Thyroid gland (tissue), 4 donors: ENCODE measurements around the gene GLCE. TPM values are rescaled to one million over a fixed set of nuclear protein-coding genes. Genes with fewer than 3 reads are reported as not detected.

Source experiments
- DNase-seq, 2 donors: peaks; one replicate each; pipeline ENCODE4 v3.0.0-alpha.2; 2019
- H3K27ac ChIP-seq, 3 donors: fragments of 200-600 bp; sonication (generic); 1 replicate in 2 of 3; 2 replicates in 1 of 3; pipeline ENCODE4 v1.5.1; 2016 to 2019; ENCODE audit warnings: mild to moderate bottlenecking in 1 of 3, moderate library complexity in 1 of 3
- H3K27me3 ChIP-seq: fragments of 200-600 bp; sonication (generic); one replicate; pipeline ENCODE4 v1.5.1; 2019
- H3K36me3 ChIP-seq, 2 donors: fragments of 200-600 bp; sonication (generic); one replicate each; pipeline ENCODE4 v1.5.1; 2016 to 2019
- H3K4me1 ChIP-seq, 2 donors: fragments of 200-600 bp; sonication (generic); one replicate each; pipeline ENCODE4 v1.5.1; 2017 to 2019
- H3K4me3 ChIP-seq, 3 donors: fragments of 200-600 bp; sonication (generic); replicated peaks in 1 of 3; 1 replicate in 2 of 3; 2 replicates in 1 of 3; pipeline ENCODE4 v1.5.1; 2016; ENCODE audit warnings: mild to moderate bottlenecking in 1 of 3
- H3K9me3 ChIP-seq: fragments of 200-600 bp; sonication (generic); one replicate; pipeline ENCODE4 v1.5.1; 2017
- CTCF ChIP-seq, 6 experiments: fragments of 200-600 bp in 3 of 6; fragments of 450-650 bp in 3 of 6; sonication (generic) in 3 of 6; IDR thresholded peaks; one replicate each; pipeline ENCODE4 v1.5.1; 2016 to 2019; ENCODE audit warnings: antibody characterized with exemption in 6 of 6, mild to moderate bottlenecking in 2 of 6, inconsistent platforms in 1 of 6, moderate library complexity in 1 of 6
- POLR2A ChIP-seq, 2 donors: fragments of 450-650 bp; IDR thresholded peaks; one replicate each; pipeline ENCODE4 v1.6.1; 2017; ENCODE audit warnings: antibody characterized with exemption in 2 of 2, mild to moderate bottlenecking in 2 of 2, moderate library complexity in 1 of 2
- WGBS, 2 donors: methylation state at CpG; one replicate each; pipeline ENCODE4 v1.1.5; 2017; 5-methylcytosine and 5-hydroxymethylcytosine counted together
- intact Hi-C: fragments of 100-400 bp; cut with DNase I; formaldehyde crosslinking; loops from one replicate; pipeline ENCODE4 v1.15.1; 2023
- total RNA-seq, 4 donors: library from RNA; depleted of rRNA; stranded (reverse); fragments of >200 nt; gene quantifications; one replicate each; pipeline ENCODE4 v1.2.3, GENCODE V29; 2016

GLCE gene
- total RNA-seq, 4 donors from 2014 or later = 7.6 to 16.1 (median 11.9) TPM

GRCh38 chr15:69144530-69144929 is 15.9 kb upstream of the GLCE start:
- no peaks in the 10 kb centered on the region for H3K4me1 ChIP-seq
- WGBS, 2 donors = 72 to 75% methylated on average over 5 of the region's 5 CpGs
- H3K27ac ChIP-seq = no peak overlapping the region
- no peaks in the 10 kb centered on the region for H3K36me3 ChIP-seq
- H3K4me3 ChIP-seq = no peak overlapping the region
- DNase-seq = no peak
- TF ChIP-seq POLR2A (IDR thresholded peaks at IDR 0.05) = no peak
- no peak for TF ChIP-seq CTCF (IDR thresholded peaks at IDR 0.05)
- intact Hi-C loops = no loop called here
- H3K27me3 ChIP-seq = no peaks in the 10 kb centered on the region
- H3K9me3 ChIP-seq = no peaks in the 10 kb centered on the region

- Histone ChIP-seq H3K36me3 (no peaks in the 10 kb centered on the region), H3K4me1 (no peaks in the 10 kb centered on the region), H3K9me3 (no peaks in the 10 kb centered on the region), H3K4me3 (no peak overlapping the region), H3K27ac (no peak overlapping the region), H3K27me3 (no peaks in the 10 kb centered on the region)
- no peak for DNase-seq
- WGBS, 2 donors = 81 to 91% methylated on average over 1 of the region's 1 CpG
- TF ChIP-seq POLR2A (IDR thresholded peaks at IDR 0.05) (no peak), CTCF (IDR thresholded peaks at IDR 0.05) (no peak)
- intact Hi-C loops = no loop called here
These were observed 15.2 kb upstream of the GLCE start for GRCh38 chr15:69145149-69145693.

- no peak for DNase-seq
- Histone ChIP-seq H3K36me3 (no peaks in the 10 kb centered on the region), H3K27ac (no peak overlapping the region), H3K9me3 (no peaks in the 10 kb centered on the region), H3K4me3 (no peak overlapping the region), H3K4me1 (no peaks in the 10 kb centered on the region), H3K27me3 (no peaks in the 10 kb centered on the region)
- TF ChIP-seq CTCF (IDR thresholded peaks at IDR 0.05) (no peak), POLR2A (IDR thresholded peaks at IDR 0.05) (no peak)
- intact Hi-C loops = no loop called here
- WGBS, 2 donors = 57 to 58% methylated on average over 7 of the region's 7 CpGs
These were observed 14.5 kb upstream of the GLCE start for GRCh38 chr15:69145694-69146492.

- no peak for DNase-seq
- intact Hi-C loops = no loop called here
- H3K36me3 ChIP-seq = no peaks in the 10 kb centered on the region
- no peak overlapping the region for H3K27ac ChIP-seq
- H3K27me3 ChIP-seq = no peaks in the 10 kb centered on the region
- no peak for TF ChIP-seq CTCF (IDR thresholded peaks at IDR 0.05)
- TF ChIP-seq POLR2A (IDR thresholded peaks at IDR 0.05) = no peak
- WGBS, 2 donors = 95 to 98% methylated on average over 9 of the region's 9 CpGs
- H3K4me1 ChIP-seq = no peaks in the 10 kb centered on the region
- no peak overlapping the region for H3K4me3 ChIP-seq
- no peaks in the 10 kb centered on the region for H3K9me3 ChIP-seq
These were observed 13.6 kb upstream of the GLCE start for GRCh38 chr15:69146724-69147435.

GRCh38 chr15:69148465-69148864 is 12.0 kb upstream of the GLCE start:
- WGBS, 2 donors = 0 to 86% methylated on average over 1 of the region's 1 CpG
- TF ChIP-seq CTCF (IDR thresholded peaks at IDR 0.05) (no peak), POLR2A (IDR thresholded peaks at IDR 0.05) (no peak)
- Histone ChIP-seq H3K4me3 (no peak overlapping the region), H3K36me3 (no peaks in the 10 kb centered on the region), H3K4me1 (no peaks in the 10 kb centered on the region), H3K9me3 (no peaks in the 10 kb centered on the region), H3K27ac (no peak overlapping the region), H3K27me3 (no peaks in the 10 kb centered on the region)
- DNase-seq = no peak
- intact Hi-C loops = no loop called here
